T-helper 22 cell (primary cell): ENCODE measurements around the gene DGKB.

Experiments used
- DNase-seq: peaks from one replicate; pipeline ENCODE4 v3.0.0-alpha.2; 2020; ENCODE audit warnings: low read depth

Gene DGKB

GRCh38 chr7:14207711-14208110, 694.8 kb downstream of the DGKB start:
- DNase-seq, result no peak

- DNase-seq, result no peak
These were observed 695.4 kb downstream of the DGKB start for GRCh38 chr7:14207138-14207537.

GRCh38 chr7:14206121-14206520, 696.4 kb downstream of the DGKB start:
- DNase-seq, result no peak

- DNase-seq, result no peak
These were observed 701.2 kb downstream of the DGKB start for GRCh38 chr7:14201353-14201752.

- DNase-seq, result no peak
These were observed 703.2 kb downstream of the DGKB start for GRCh38 chr7:14199336-14199735.

GRCh38 chr7:14197280-14197679, 705.3 kb downstream of the DGKB start:
- DNase-seq, result no peak

- DNase-seq, result no peak
These were observed 706.0 kb downstream of the DGKB start for GRCh38 chr7:14196555-14196954.

GRCh38 chr7:14195871-14196270, 706.7 kb downstream of the DGKB start:
- DNase-seq, result no peak

GRCh38 chr7:14195079-14195478, 707.5 kb downstream of the DGKB start:
- no peak for DNase-seq

- no peak for DNase-seq
These were observed 710.9 kb downstream of the DGKB start for GRCh38 chr7:14191686-14192098.

GRCh38 chr7:14184292-14184864, 718.2 kb downstream of the DGKB start:
- no peak for DNase-seq

- no peak for DNase-seq
These were observed 722.8 kb downstream of the DGKB start for GRCh38 chr7:14179781-14180180.

- no peak for DNase-seq
These were observed 724.7 kb downstream of the DGKB start for GRCh38 chr7:14177876-14178275.

GRCh38 chr7:14170872-14171271, 731.7 kb downstream of the DGKB start:
- no peak for DNase-seq

- DNase-seq, result no peak
These were observed 744.4 kb downstream of the DGKB start for GRCh38 chr7:14158111-14158510.

GRCh38 chr7:14156436-14156835, 746.1 kb downstream of the DGKB start:
- DNase-seq, result no peak

GRCh38 chr7:14148974-14149373, 753.6 kb downstream of the DGKB start:
- no peak for DNase-seq

GRCh38 chr7:14147532-14147931, 755.0 kb downstream of the DGKB start:
- no peak for DNase-seq

- DNase-seq, result no peak
These were observed 758.0 kb downstream of the DGKB start for GRCh38 chr7:14144538-14144937.

- DNase-seq, result no peak
These were observed 758.4 kb downstream of the DGKB start for GRCh38 chr7:14144109-14144508.

GRCh38 chr7:14137676-14138075, 764.9 kb downstream of the DGKB start:
- DNase-seq, result no peak

GRCh38 chr7:14133752-14134151, 768.8 kb downstream of the DGKB start:
- no peak for DNase-seq

GRCh38 chr7:14125998-14126397, 776.6 kb downstream of the DGKB start:
- DNase-seq, result no peak

- no peak for DNase-seq
These were observed 777.8 kb downstream of the DGKB start for GRCh38 chr7:14124716-14125115.

GRCh38 chr7:14123923-14124322, 778.6 kb downstream of the DGKB start:
- no peak for DNase-seq
